HL-60 (cell line): ENCODE measurements around the gene CASQ1.

Experiments
- DNase-seq, 2 experiments: peaks; one replicate each; pipeline ENCODE4 v3.0.0-alpha.2; 2010 to 2020; ENCODE audit warnings: low read depth in 1 of 2, low spot score in 1 of 2
- H3K27ac ChIP-seq: fragments of 250-450 bp; sonication (Bioruptor Pico); replicated peaks from 2 replicates; pipeline ENCODE4 v1.5.1; 2020; ENCODE audit warnings: mild to moderate bottlenecking, moderate library complexity
- H3K27me3 ChIP-seq: fragments of 250-450 bp; sonication (Bioruptor Pico); 2 replicates; pipeline ENCODE4 v1.5.1; 2021; ENCODE audit warnings: mild to moderate bottlenecking, moderate library complexity; ENCODE audit not compliant: insufficient read depth, poor library complexity, severe bottlenecking
- H3K4me3 ChIP-seq: replicated peaks from 2 replicates; pipeline ENCODE4 v1.5.1; 2011; ENCODE audit warnings: mild to moderate bottlenecking, control low read depth, low read length; ENCODE audit not compliant: insufficient read depth
- CTCF ChIP-seq: IDR thresholded peaks from one replicate; pipeline ENCODE4 v1.5.1; 2011; ENCODE audit warnings: low read length, control low read depth, inconsistent platforms; ENCODE audit not compliant: insufficient read depth
- GABPA ChIP-seq: IDR thresholded peaks from 2 replicates; pipeline ENCODE4 v1.6.1; 2012; ENCODE audit warnings: low read depth
- POLR2AphosphoS5 ChIP-seq: IDR thresholded peaks from 2 replicates; pipeline ENCODE4 v1.6.1; 2012; ENCODE audit warnings: low read depth
- REST ChIP-seq: IDR thresholded peaks from 2 replicates; pipeline ENCODE4 v1.6.1; 2012; ENCODE audit warnings: low read depth; ENCODE audit not compliant: insufficient replicate concordance
- SPI1 ChIP-seq: IDR thresholded peaks from 2 replicates; pipeline ENCODE4 v1.6.1; 2012; ENCODE audit warnings: low read depth, mild to moderate bottlenecking, borderline replicate concordance

The CASQ1 gene

GRCh38 chr1:160149716-160150115 is 40.7 kb upstream of the CASQ1 start:
- Histone ChIP-seq H3K27ac (no peak overlapping the region), H3K4me3 (no peak overlapping the region), H3K27me3 (no peaks in the 10 kb centered on the region)
- DNase-seq, result no peak
- no peak for TF ChIP-seq CTCF
- no peak for TF ChIP-seq GABPA
- no peak for TF ChIP-seq SPI1
- TF ChIP-seq POLR2AphosphoS5, result no peak
- no peak for TF ChIP-seq REST

- no peak for TF ChIP-seq CTCF
- TF ChIP-seq POLR2AphosphoS5, result no peak
- no peak for TF ChIP-seq SPI1
- no peak for TF ChIP-seq GABPA
- TF ChIP-seq REST, result no peak
- H3K4me3 ChIP-seq, result no peak within 1 kb of the TSS
- H3K27ac ChIP-seq, result no peak within 1 kb of the TSS
- H3K27me3 ChIP-seq, result no peaks in the 10 kb centered on the region
- no peak for DNase-seq
These were observed 39.1 kb upstream of the CASQ1 start, which contains the start of gene ATP1A4 for GRCh38 chr1:160151303-160151702. ATP1A4 (plus strand) TSS chr1:160151603; CDS start chr1:160152041, 438 bp downstream.

GRCh38 chr1:160154790-160155189 is 35.6 kb upstream of the CASQ1 start:
- no peak overlapping the region for H3K27ac ChIP-seq
- H3K27me3 ChIP-seq, result no peaks in the 10 kb centered on the region
- TF ChIP-seq SPI1 (peak; percentile 93), REST (no peak)
- no peak overlapping the region for H3K4me3 ChIP-seq
- peak in 1 of 2 experiments; percentile 38 for DNase-seq

- no peak for DNase-seq
- TF ChIP-seq CTCF (no peak), GABPA (no peak), REST (no peak), SPI1 (no peak), POLR2AphosphoS5 (no peak)
- Histone ChIP-seq H3K4me3 (no peak overlapping the region), H3K27ac (no peak overlapping the region), H3K27me3 (no peaks in the 10 kb centered on the region)
These were observed 34.0 kb upstream of the CASQ1 start for GRCh38 chr1:160156361-160156760.
